ENCODE results near the gene POTEF.
A peak's percentile ranks its signal among the peaks of the same experiment; 100 is the strongest.
"Not testable (repeated sequence)": the region's sequence is repeated elsewhere in the genome, so short reads cannot be mapped to it uniquely, and the experiment has no call there.

POTEF gene

GRCh38 chr2:130129120-130129829, at the start of gene POTEF:
Gene POTEF (minus strand): TSS chr2:130129222. CDS start chr2:130120515, 8,707 bp downstream.
- DNase-seq: not testable (repeated sequence)

DNA sequence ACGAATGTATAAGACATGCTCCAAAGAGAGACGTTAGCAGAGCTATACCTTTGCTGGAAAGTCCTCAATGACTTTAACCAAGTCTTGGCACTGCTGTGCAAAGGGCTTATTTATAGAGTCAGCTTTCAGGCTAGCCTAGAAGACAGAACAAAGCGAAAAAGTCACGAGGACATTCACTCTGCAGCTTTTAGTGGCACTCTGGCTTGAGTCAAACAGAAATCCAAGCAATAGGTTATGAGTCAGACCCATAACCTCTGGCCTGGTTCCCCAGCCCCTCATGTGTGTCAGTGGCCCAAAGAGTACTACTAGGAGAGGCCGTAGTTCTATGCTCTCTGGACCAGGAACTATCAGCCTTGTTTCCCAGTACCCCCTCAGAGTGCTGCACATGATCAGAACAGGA, 45.8 kb upstream of the POTEF start:
- DNase-seq: not testable (repeated sequence)

DNA sequence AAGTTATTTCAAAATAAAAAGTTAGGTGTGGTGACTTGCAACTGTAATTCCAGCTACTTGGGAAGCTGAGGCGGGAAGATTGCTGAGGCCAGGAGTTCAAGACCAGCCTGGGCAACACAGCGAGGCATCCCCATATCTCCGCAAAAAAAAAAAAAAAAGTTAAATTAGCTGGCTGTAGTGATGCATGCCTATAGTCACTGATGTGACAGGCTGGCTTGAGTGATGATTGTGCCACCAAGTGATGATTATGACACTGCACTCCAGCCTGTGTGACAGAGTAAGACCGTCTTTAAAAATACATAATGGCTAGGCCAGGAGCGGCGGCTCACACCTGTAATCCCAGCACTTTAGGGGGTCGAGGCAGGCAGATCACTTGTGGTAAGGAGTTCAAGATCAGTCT, 40.9 kb upstream of the POTEF start:
- no peak for DNase-seq

GRCh38 chr2:130169163-130169562, 40.1 kb upstream of the POTEF start:
- not testable (repeated sequence) for DNase-seq

- not testable (repeated sequence) for DNase-seq
Observed at GRCh38 chr2:130166611-130167010, 37.6 kb upstream of the POTEF start.

DNA sequence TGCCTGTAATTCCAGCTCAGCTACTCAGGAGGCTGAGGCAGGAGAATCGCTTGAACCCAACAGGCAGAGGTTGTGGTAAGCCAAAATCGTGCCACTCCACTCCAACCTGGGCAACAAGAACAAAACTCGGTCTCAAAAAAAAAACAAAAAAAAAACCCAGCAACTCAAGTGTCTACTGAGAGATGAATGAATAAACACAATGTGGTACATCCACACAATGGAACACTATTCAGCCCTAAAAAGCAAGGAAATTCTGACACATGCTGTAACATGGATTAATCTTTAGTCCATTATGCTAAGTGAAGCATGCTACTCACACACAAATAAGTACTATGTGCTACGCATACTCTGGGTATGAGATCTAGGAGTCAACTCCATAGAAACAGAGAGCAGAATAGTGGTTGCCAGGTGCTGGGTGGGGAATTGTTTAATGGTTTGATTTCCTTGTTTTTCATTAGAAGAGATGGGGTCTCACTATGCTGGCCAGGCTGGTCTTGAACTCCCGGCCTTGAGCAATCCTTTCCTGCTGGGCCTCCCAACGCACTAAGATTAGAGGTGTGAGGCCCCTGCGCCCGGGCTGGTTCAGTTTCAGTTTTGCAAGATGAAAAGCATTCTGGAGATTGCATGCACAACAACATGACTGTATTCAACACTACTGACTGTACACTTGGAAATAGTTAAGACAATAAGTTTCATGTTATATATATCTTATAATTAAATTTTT, 36.4 kb upstream of the POTEF start:
- no peak for DNase-seq

- no peak for DNase-seq
Observed at GRCh38 chr2:130162968-130163367, 33.9 kb upstream of the POTEF start.

GRCh38 chr2:130162486-130162885, 33.5 kb upstream of the POTEF start:
- DNase-seq: not testable (repeated sequence)

GRCh38 chr2:130160838-130161705, 32.0 kb upstream of the POTEF start:
- not testable (repeated sequence) for DNase-seq

DNA sequence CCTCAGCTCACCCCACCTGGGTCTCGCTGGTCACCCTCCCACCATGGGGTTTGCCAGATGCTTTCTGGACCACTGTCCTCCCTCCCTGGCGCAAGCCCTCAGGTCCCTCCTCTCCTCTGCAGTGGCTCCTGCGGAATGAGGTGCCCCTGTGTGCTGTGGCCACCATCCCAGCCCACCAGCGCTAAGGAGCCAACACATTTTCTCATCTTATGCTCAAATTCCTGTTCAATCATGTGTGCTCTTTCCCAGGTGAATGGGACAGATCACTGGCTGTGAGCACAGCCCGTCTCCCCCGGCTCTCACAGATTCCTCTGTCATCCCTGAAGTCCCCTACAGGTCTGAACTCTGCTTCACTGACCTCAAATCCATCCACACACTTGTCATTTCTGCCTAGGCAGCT, 31.1 kb upstream of the POTEF start:
- DNase-seq: no peak

DNA sequence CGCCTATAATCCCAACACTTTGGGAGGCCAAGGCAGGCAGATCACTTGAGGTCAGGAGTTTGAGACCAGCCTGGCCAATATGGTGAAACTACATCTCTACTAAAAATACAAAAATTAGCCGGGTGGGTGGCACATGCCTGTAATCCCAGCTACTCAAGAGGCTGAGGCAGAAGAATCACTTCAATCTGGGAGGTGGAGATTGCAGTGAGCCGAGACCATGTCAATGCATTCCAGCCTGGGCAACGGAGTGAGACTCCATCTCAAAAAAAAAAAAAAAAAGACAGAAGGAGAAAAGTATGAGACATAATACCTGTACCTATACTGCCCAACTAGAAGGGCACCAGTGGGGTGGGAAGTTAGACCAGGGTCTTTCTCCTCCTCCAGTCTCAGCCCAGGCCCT, 30.4 kb upstream of the POTEF start:
- not testable (repeated sequence) for DNase-seq

DNA sequence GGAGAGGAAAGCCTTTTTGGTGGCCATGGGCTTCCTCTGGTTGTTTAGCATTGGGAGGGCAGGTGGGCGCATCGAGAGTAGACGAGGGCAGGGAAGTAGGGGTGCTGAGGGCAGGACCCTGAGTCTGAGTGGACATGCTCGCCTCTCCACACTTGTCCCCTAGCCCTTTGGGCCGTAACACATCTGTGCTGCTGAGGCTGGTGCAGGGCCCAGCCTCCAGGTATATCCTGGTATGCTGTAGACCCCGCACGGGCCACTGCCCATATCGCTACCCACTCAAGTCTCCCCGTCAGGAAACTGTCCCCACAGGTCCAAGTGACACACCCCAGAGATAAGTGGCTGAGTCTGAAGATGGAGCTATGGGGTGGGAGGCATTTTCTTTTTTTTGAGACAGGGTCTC, 29.6 kb upstream of the POTEF start:
- no peak for DNase-seq

- DNase-seq: not testable (repeated sequence)
Observed at GRCh38 chr2:130157825-130158514, 28.9 kb upstream of the POTEF start.

DNA sequence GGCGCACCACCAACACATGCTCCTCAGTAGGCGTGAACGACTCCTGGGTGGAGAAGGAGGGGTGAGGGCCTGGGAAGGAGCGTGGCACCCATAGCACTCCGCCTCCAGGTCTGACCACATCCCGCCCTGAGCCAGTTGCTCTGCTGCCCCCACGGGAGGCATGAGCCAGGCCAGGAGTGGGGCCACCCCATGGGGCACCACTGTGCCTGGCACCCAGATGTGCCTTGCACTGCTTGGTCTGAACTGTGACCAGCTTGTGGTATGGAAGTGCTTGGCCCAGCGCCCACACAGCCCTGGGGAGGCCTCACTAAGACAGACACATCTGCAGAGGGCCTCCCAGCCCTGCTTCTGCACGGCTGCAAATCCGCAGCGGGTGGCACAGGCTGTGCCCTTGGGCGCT, 28.3 kb upstream of the POTEF start:
- not testable (repeated sequence) for DNase-seq

GRCh38 chr2:130156624-130157004, 27.6 kb upstream of the POTEF start:
- no peak for DNase-seq

DNA sequence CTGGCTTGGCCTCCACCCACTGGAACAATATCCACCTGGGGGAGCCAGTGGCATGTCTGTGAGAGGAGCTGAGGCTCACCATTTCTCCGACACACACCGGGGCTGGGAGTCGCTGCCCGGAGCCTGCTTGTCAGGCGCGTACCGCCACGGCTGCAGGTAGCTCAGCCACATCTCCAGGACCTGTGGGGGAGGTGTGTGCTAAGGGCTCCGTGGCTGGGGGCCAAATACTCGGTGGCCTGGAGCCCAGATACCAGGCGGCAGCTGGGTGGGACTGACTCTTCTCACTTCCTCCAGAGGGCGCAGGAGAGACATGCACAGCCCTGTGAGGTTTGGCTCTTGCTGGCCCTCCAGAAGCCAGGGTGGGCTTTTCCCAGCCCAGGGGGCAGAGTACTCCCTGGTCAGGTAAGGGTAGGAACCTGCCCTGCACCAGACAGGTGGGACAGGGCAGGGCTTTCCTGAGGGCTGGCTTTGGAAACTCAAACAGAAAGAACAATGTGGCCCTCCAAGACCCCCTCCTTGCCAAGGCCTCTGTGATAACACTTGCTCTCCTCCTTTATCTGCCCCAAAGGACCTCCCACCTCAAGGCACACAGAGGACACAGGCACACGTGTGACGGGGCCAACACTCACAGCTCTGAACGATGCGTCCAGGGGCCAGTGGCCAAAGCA, 27.1 kb upstream of the POTEF start:
- DNase-seq: peak; percentile 55

- no peak for DNase-seq
Observed at GRCh38 chr2:130154773-130155765, 26.0 kb upstream of the POTEF start.

DNA sequence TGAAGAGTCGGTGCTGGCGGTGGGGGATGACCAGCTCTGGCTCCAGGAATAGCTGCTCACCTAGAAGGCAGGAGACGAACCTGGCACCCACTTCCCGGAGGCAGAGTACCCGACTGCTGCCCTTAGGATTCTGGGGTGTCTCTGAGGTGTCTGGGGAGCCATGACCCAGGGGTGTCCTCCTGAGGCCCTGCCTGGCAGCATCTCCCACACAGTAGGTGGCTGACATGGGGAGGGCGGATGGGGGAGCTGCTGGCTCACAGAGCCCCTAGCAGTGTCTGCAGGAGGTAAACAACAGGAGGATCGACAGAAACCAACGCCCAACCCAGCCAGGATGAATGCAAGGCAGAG, 25.4 kb upstream of the POTEF start:
- not testable (repeated sequence) for DNase-seq

- DNase-seq: not testable (repeated sequence)
Observed at GRCh38 chr2:130153721-130154422, 24.9 kb upstream of the POTEF start.
